SK-MEL-5 (cell line): Measurements from ENCODE around the gene SPIRE2. TPM values are rescaled to one million over a fixed set of nuclear protein-coding genes. Genes with fewer than 3 reads are reported as not detected.

ENCODE experiments used
- DNase-seq: peaks from one replicate; pipeline ENCODE4 v3.0.0-alpha.2; 2016; ENCODE audit warnings: low read depth, low spot score
- in situ Hi-C: cut with HindIII; loops from 2 replicates; pipeline ENCODE4 v1.10.0; 2016; ENCODE audit warnings: low sequenced_read_pairs, high pct_unique_total_duplicates, low pct_unique_long_range_greater_than_20kb
- total RNA-seq: library from RNA; depleted of rRNA; stranded (reverse); fragments of >200 nt; shearing (Covaris generic); gene quantifications from 2 replicates; pipeline ENCODE4 v1.2.3, GENCODE V29; 2014; rRNA removed

Gene SPIRE2
- total RNA-seq, 1 experiment from 2014 or later = 20.2 TPM

- peak; percentile 41 for DNase-seq
- in situ Hi-C loops = no loop called here
Measured at GRCh38 chr16:89915303-89916232, 87.3 kb downstream of the SPIRE2 start.

- in situ Hi-C loops = no loop called here
- DNase-seq = peak; percentile 92
Measured at GRCh38 chr16:89917773-89918452, 89.6 kb downstream of the SPIRE2 start.

- in situ Hi-C loops = no loop called here
- DNase-seq = peak; percentile 72
Measured at GRCh38 chr16:89918453-89919347, 90.4 kb downstream of the SPIRE2 start, which contains the start of gene MC1R. Gene MC1R, plus strand, starts transcription at chr16:89918862. Its CDS starts 397 bp downstream, at chr16:89919259.

- DNase-seq = no peak
- in situ Hi-C loops = no loop called here
Measured at GRCh38 chr16:89919535-89920406, 91.5 kb downstream of the SPIRE2 start.

GRCh38 chr16:89920723-89921122, 92.4 kb downstream of the SPIRE2 start:
- DNase-seq = no peak
- in situ Hi-C loops = no loop called here

Other genes with a start within 250 kb of the SPIRE2 start
- 0.53 and 0.88 TPM in 2 replicates for gene DPEP1, start 214.8 kb upstream of the SPIRE2 start, total RNA-seq
- gene CHMP1A, start 170.8 kb upstream of the SPIRE2 start, total RNA-seq = 56.1 and 58.3 TPM in 2 replicates
- gene SPATA33, start 170.6 kb upstream of the SPIRE2 start, total RNA-seq = 0.85 and 1.0 TPM in 2 replicates
- 16.6 and 18.1 TPM in 2 replicates for gene CDK10, start 141.8 kb upstream of the SPIRE2 start, total RNA-seq
- 17.3 and 20.0 TPM in 2 replicates for gene SPATA2L, start 126.8 kb upstream of the SPIRE2 start, total RNA-seq
- gene VPS9D1, start 107.6 kb upstream of the SPIRE2 start, total RNA-seq = 4.2 and 6.3 TPM in 2 replicates
- 9.4 and 10.3 TPM in 2 replicates for gene ZNF276, start 106.9 kb upstream of the SPIRE2 start, total RNA-seq
- gene FANCA, start 11.8 kb upstream of the SPIRE2 start, total RNA-seq = 12.0 and 14.5 TPM in 2 replicates
- 76.6 and 93.1 TPM in 2 replicates for gene TCF25, start 45.1 kb downstream of the SPIRE2 start, total RNA-seq
- gene MC1R, start 90.4 kb downstream of the SPIRE2 start, total RNA-seq = 14.3 and 17.2 TPM in 2 replicates
- gene TUBB3, start 94.9 kb downstream of the SPIRE2 start, total RNA-seq = 208 and 219 TPM in 2 replicates
- 77.9 and 82.0 TPM in 2 replicates for gene DEF8, start 120.3 kb downstream of the SPIRE2 start, total RNA-seq
- 22.9 and 23.1 TPM in 2 replicates for gene DBNDD1, start 191.0 kb downstream of the SPIRE2 start, total RNA-seq
- gene PRDM7, start 248.9 kb downstream of the SPIRE2 start, total RNA-seq = 4.1 and 6.2 TPM in 2 replicates